ENCODE measurements around the gene SET.
"Not testable (repeated sequence)": the region's sequence is repeated elsewhere in the genome, so short reads cannot be mapped to it uniquely, and the experiment has no call there.

Gene SET

GRCh38 chr9:128688501-128689292, at the start of gene SET:
TSS of gene SET (plus strand) at chr9:128689222. CDS start at chr9:128689583, 361 bp downstream.
- no peak for TF ChIP-seq CTCF (IDR thresholded peaks at IDR 0.05; ENCODE audit: insufficient read depth, low read depth, low read length, missing control alignments)
- DNase-seq (ENCODE audit: low read depth) = peak; percentile 98
- H3K4me3 ChIP-seq (ENCODE audit: low read depth, low read length) = peak within 1 kb of the TSS; percentile 93

- no peak for DNase-seq (ENCODE audit: low read depth)
- no peak for TF ChIP-seq CTCF (IDR thresholded peaks at IDR 0.05; ENCODE audit: insufficient read depth, low read depth, low read length, missing control alignments)
- H3K4me3 ChIP-seq (ENCODE audit: low read depth, low read length) = no peak overlapping the region
Measured at GRCh38 chr9:128640603-128641002, 48.4 kb upstream of the SET start.

GRCh38 chr9:128642675-128643245, 46.3 kb upstream of the SET start:
- H3K4me3 ChIP-seq (ENCODE audit: low read depth, low read length) = no peak overlapping the region
- DNase-seq (ENCODE audit: low read depth) = no peak
- no peak for TF ChIP-seq CTCF (IDR thresholded peaks at IDR 0.05; ENCODE audit: insufficient read depth, low read depth, low read length, missing control alignments)

- peak overlapping the region; percentile 22 for H3K4me3 ChIP-seq (ENCODE audit: low read depth, low read length)
- peak; percentile 85 for DNase-seq (ENCODE audit: low read depth)
- TF ChIP-seq CTCF (IDR thresholded peaks at IDR 0.05; ENCODE audit: insufficient read depth, low read depth, low read length, missing control alignments) = no peak
Measured at GRCh38 chr9:128643519-128644300, 45.3 kb upstream of the SET start.

- DNase-seq (ENCODE audit: low read depth) = peak; percentile 64
- peak; percentile 27 for TF ChIP-seq CTCF (IDR thresholded peaks at IDR 0.05; ENCODE audit: insufficient read depth, low read depth, low read length, missing control alignments)
Measured at GRCh38 chr9:128648206-128648605, 40.8 kb upstream of the SET start.

GRCh38 chr9:128651798-128652197, 37.2 kb upstream of the SET start:
- no peak for TF ChIP-seq CTCF (IDR thresholded peaks at IDR 0.05; ENCODE audit: insufficient read depth, low read depth, low read length, missing control alignments)
- H3K4me3 ChIP-seq (ENCODE audit: low read depth, low read length) = no peak overlapping the region
- DNase-seq (ENCODE audit: low read depth) = no peak

More at GRCh38 chr9:128648206-128648605, 40.8 kb upstream of the SET start:
- not testable (repeated sequence) for H3K4me3 ChIP-seq (ENCODE audit: low read depth, low read length)
